Endothelial cell (in vitro differentiated cells): ENCODE measurements around the gene PHF2. TPM values are rescaled to one million over a fixed set of nuclear protein-coding genes. Genes with fewer than 3 reads are reported as not detected.

ENCODE experiments used
- DNase-seq: peaks from one replicate; pipeline ENCODE4 v3.0.0; 2021; ENCODE audit warnings: low spot score
- H3K27ac Mint-ChIP-seq: one replicate; pipeline ENCODE4 v1.8.0; 2021; ENCODE audit warnings: mixed read lengths, inconsistent platforms; ENCODE audit not compliant: unreplicated experiment
- H3K27me3 Mint-ChIP-seq: one replicate; pipeline ENCODE4 v1.8.0; 2021; ENCODE audit warnings: mild to moderate bottlenecking, moderate library complexity, mixed read lengths, inconsistent platforms; ENCODE audit not compliant: unreplicated experiment
- H3K36me3 Mint-ChIP-seq: one replicate; pipeline ENCODE4 v1.8.0; 2021; ENCODE audit warnings: mild to moderate bottlenecking, low read depth, mixed read lengths, inconsistent platforms; ENCODE audit not compliant: unreplicated experiment
- H3K4me1 Mint-ChIP-seq: one replicate; pipeline ENCODE4 v1.8.0; 2021; ENCODE audit warnings: mild to moderate bottlenecking, mixed read lengths, inconsistent platforms; ENCODE audit not compliant: unreplicated experiment
- H3K4me3 Mint-ChIP-seq: one replicate; pipeline ENCODE4 v1.8.0; 2021; ENCODE audit warnings: mild to moderate bottlenecking, mixed read lengths, inconsistent platforms; ENCODE audit not compliant: unreplicated experiment
- H3K9me3 Mint-ChIP-seq: one replicate; pipeline ENCODE4 v1.8.0; 2021; ENCODE audit warnings: mixed read lengths, inconsistent platforms; ENCODE audit not compliant: unreplicated experiment
- total RNA-seq: library from RNA; stranded (reverse); fragmentation: NEBNext Ultra II Directional; extraction: Animal tissue kit (Norgen Biotek cat#: 25700); gene quantifications from one replicate; pipeline ENCODE4 v1.2.1, GENCODE V29; 2021; ENCODE audit not compliant: unreplicated experiment
- TF ChIP-seq, protein P1 (sequence below): fragments of 200-600 bp; sonication (generic); IDR thresholded peaks from one replicate; pipeline ENCODE4 v1.5.0; 2021; ENCODE audit warnings: antibody characterized with exemption; ENCODE audit not compliant: unreplicated experiment

The PHF2 gene
- total RNA-seq, 1 donor from 2014 or later, result 20.9 TPM

DNA sequence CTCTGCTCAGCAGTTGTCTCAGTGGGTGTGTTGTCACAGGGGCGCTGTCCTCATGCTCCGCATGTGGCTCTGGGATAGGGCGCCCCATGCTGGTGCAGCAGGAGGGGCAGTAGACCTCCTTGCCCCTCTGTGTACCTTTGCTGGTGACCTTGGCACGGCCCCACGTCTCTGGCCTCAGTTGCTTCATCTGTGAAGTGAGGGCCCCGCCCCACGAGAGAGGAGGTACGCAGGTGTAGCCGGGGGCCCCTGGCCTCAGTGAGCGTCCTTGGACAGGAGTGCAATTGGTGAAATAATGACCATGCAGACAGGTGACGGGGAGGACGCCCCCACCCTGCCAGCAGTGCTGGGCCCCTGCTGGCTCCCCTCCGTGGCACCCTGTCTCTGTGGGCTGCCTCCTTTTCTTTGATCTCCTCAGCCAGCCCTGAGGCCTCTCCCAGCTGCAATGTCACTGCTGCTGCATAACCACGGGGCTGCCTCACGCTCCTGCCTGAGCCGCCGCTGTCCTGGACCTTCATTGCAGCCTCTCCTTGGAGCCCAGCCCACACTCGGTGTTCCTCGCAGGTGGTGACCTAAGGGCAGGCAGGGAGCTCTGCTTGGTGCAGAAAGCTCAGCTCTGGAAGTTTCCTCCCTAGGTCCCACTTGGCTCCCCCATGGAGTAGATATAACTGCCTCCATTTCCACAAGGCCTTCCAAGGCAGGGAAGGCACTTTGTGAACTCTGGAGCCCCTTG is 57.3 kb downstream of the PHF2 start:
- peaks cover 28% of the 10 kb centered on the region for H3K36me3 Mint-ChIP-seq
- no peak overlapping the region for H3K27ac Mint-ChIP-seq
- H3K9me3 Mint-ChIP-seq, result no peaks in the 10 kb centered on the region
- peaks cover 2% of the 10 kb centered on the region for H3K4me1 Mint-ChIP-seq
- no peak for DNase-seq
- peaks cover 11% of the 10 kb centered on the region for H3K27me3 Mint-ChIP-seq
- H3K4me3 Mint-ChIP-seq, result no peak overlapping the region
- TF ChIP-seq, protein P1, sequence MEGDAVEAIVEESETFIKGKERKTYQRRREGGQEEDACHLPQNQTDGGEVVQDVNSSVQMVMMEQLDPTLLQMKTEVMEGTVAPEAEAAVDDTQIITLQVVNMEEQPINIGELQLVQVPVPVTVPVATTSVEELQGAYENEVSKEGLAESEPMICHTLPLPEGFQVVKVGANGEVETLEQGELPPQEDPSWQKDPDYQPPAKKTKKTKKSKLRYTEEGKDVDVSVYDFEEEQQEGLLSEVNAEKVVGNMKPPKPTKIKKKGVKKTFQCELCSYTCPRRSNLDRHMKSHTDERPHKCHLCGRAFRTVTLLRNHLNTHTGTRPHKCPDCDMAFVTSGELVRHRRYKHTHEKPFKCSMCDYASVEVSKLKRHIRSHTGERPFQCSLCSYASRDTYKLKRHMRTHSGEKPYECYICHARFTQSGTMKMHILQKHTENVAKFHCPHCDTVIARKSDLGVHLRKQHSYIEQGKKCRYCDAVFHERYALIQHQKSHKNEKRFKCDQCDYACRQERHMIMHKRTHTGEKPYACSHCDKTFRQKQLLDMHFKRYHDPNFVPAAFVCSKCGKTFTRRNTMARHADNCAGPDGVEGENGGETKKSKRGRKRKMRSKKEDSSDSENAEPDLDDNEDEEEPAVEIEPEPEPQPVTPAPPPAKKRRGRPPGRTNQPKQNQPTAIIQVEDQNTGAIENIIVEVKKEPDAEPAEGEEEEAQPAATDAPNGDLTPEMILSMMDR, result no peak

- no peaks in the 10 kb centered on the region for H3K9me3 Mint-ChIP-seq
- TF ChIP-seq, protein P1, result no peak
- no peak for DNase-seq
- H3K4me1 Mint-ChIP-seq, result peaks cover 2% of the 10 kb centered on the region
- peaks cover 11% of the 10 kb centered on the region for H3K27me3 Mint-ChIP-seq
- peaks cover 28% of the 10 kb centered on the region for H3K36me3 Mint-ChIP-seq
- no peak overlapping the region for H3K27ac Mint-ChIP-seq
- H3K4me3 Mint-ChIP-seq, result no peak overlapping the region
Measured at GRCh38 chr9:93634311-93635185, 58.2 kb downstream of the PHF2 start.

DNA sequence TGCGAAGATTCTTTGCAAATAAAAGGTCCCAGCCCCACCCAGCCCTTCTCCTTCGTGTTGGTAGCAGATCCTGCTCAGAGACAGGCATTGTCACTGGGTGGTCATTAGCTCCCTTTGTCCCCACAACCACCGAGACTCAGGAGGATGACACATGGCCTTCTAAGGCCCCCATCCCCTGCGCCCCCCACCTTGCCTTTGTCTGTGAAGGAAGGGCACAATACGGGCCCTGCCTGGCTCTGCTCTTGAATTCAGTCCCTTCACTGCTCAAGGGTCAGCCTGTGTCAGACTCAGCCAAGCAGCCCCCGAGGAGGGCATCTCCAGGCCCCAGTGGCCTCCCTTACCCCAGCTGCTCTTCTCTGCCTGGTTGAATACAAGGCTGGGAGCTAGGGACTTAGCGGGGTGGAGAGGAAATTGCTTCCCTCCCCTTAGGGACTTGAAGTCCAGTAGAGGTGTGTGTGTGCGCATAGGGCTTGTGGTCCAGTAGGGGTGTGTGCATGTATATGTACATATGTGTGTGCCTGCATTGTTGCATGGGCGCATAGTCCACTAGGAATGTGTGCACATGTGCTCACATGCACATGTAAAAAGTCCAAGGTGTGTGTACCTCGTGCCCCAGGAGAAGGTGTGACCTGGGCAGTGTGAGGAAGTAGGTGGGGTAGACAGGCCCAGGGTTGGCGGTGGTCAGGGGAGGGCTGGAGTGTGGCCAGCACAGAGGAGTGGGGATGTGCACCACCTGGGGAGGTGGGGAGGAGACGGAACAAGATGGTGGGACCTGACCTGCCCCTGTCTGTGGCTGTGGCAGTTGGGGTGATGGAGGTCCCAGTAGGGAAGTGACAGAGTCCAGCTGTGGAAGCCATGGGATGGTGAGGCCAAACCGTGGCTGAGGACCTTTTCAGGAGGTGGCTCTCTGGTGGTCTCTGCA is 59.1 kb downstream of the PHF2 start:
- no peak for DNase-seq
- Mint-ChIP-seq H3K4me1 (peaks cover 2% of the 10 kb centered on the region), H3K27me3 (peaks cover 10% of the 10 kb centered on the region), H3K36me3 (peaks cover 28% of the 10 kb centered on the region), H3K9me3 (no peaks in the 10 kb centered on the region), H3K4me3 (peak overlapping the region; percentile 9), H3K27ac (no peak overlapping the region)
- TF ChIP-seq, protein P1, result no peak

GRCh38 chr9:93636172-93636661 is 59.8 kb downstream of the PHF2 start:
- H3K4me3 Mint-ChIP-seq, result peak overlapping the region; percentile 42
- H3K36me3 Mint-ChIP-seq, result peaks cover 25% of the 10 kb centered on the region

More at GRCh38 chr9:93636172-93636661, 59.8 kb downstream of the PHF2 start:
- Mint-ChIP-seq H3K9me3 (no peaks in the 10 kb centered on the region), H3K27ac (no peak overlapping the region), H3K4me1 (peaks cover 2% of the 10 kb centered on the region), H3K27me3 (peaks cover 8% of the 10 kb centered on the region)
- TF ChIP-seq, protein P1, result no peak
- DNase-seq, result no peak
